Naive thymus-derived CD4-positive, alpha-beta T cell (primary cell): Measurements from ENCODE around the gene SGMS2. TPM values are rescaled to one million over a fixed set of nuclear protein-coding genes. Genes with fewer than 3 reads are reported as not detected.
A peak's percentile ranks its signal among the peaks of the same experiment; 100 is the strongest.

Experiments used
- ATAC-seq: fragments of 150-1000 bp; cut with Tn5 transposase; 2 replicates; pipeline ENCODE4 v1.10.0; 2021; ENCODE audit warnings: mild to moderate bottlenecking, moderate library complexity
- CTCF ChIA-PET: fragments of 350-600 bp; sonication (Branson Sonifier 250); formaldehyde crosslinking; loops from one replicate; lab custom pipeline; 2021; ENCODE audit warnings: antibody characterized with exemption; lab: Charles Lee
- POLR2A ChIA-PET: fragments of 350-600 bp; sonication (Branson Sonifier 250); formaldehyde crosslinking; loops from one replicate; lab custom pipeline; 2021; ENCODE audit warnings: antibody characterized with exemption, inconsistent platforms; lab: Charles Lee
- DNase-seq, 9 donors: peaks; one replicate each; pipeline versions ENCODE4 v3.0.0 to v3.0.0-alpha.2; 2020 to 2022; ENCODE audit warnings: mixed read lengths in 1 of 9
- H3K27ac ChIP-seq: one replicate; pipeline ENCODE4 v1.7.0; 2013; ENCODE audit warnings: mild to moderate bottlenecking, low read depth, low read length, moderate library complexity
- H3K27me3 ChIP-seq, 2 donors: one replicate each; pipeline ENCODE4 v1.7.0; 2013; ENCODE audit warnings: low read length in 2 of 2, mild to moderate bottlenecking in 2 of 2, moderate library complexity in 2 of 2; ENCODE audit not compliant: control insufficient read depth in 2 of 2, insufficient read depth in 2 of 2
- H3K36me3 ChIP-seq, 3 experiments: 1 replicate in 2 of 3; 2 replicates in 1 of 3; pipeline ENCODE4 v1.7.0; 2013; ENCODE audit warnings: low read length in 3 of 3, mild to moderate bottlenecking in 3 of 3, moderate library complexity in 1 of 3; ENCODE audit not compliant: insufficient read depth in 3 of 3, control insufficient read depth in 2 of 3
- H3K4me1 ChIP-seq, 2 donors: one replicate each; pipeline ENCODE4 v1.7.0; 2013; ENCODE audit warnings: low read length in 2 of 2, mild to moderate bottlenecking in 2 of 2, moderate library complexity in 1 of 2; ENCODE audit not compliant: control insufficient read depth in 2 of 2, insufficient read depth in 2 of 2
- H3K4me3 ChIP-seq: 2 replicates; pipeline ENCODE4 v1.7.0; 2013; ENCODE audit warnings: mild to moderate bottlenecking, low read length
- H3K9me3 ChIP-seq, 3 experiments: 1 replicate in 2 of 3; 2 replicates in 1 of 3; pipeline ENCODE4 v1.7.0; 2013; ENCODE audit warnings: low read length in 3 of 3; ENCODE audit not compliant: control insufficient read depth in 2 of 3
- H3K27ac Mint-ChIP-seq, 9 donors: one replicate each; pipeline ENCODE4 v1.8.0; 2020 to 2022; ENCODE audit warnings: mixed read lengths in 9 of 9, mild to moderate bottlenecking in 8 of 9, moderate library complexity in 5 of 9, inconsistent platforms in 2 of 9
- H3K27me3 Mint-ChIP-seq, 5 donors: one replicate each; pipeline ENCODE4 v1.8.0; 2021 to 2022; ENCODE audit warnings: mixed read lengths in 5 of 5, mild to moderate bottlenecking in 1 of 5
- H3K36me3 Mint-ChIP-seq, 5 donors: one replicate each; pipeline ENCODE4 v1.8.0; 2020 to 2022; ENCODE audit warnings: mixed read lengths in 5 of 5, mild to moderate bottlenecking in 3 of 5, inconsistent platforms in 1 of 5
- H3K4me1 Mint-ChIP-seq, 7 donors: one replicate each; pipeline ENCODE4 v1.8.0; 2020 to 2022; ENCODE audit warnings: mixed read lengths in 7 of 7, mild to moderate bottlenecking in 3 of 7, inconsistent platforms in 1 of 7
- H3K4me3 Mint-ChIP-seq, 10 donors: one replicate each; pipeline ENCODE4 v1.8.0; 2020 to 2022; ENCODE audit warnings: mild to moderate bottlenecking in 10 of 10, mixed read lengths in 10 of 10, moderate library complexity in 6 of 10, inconsistent platforms in 2 of 10
- H3K9me3 Mint-ChIP-seq, 11 donors: one replicate each; pipeline ENCODE4 v1.8.0; 2020 to 2022; ENCODE audit warnings: mixed read lengths in 11 of 11, mild to moderate bottlenecking in 4 of 11, inconsistent platforms in 1 of 11, moderate library complexity in 1 of 11
- intact Hi-C, 2 donors: fragments of 100-400 bp; cut with micrococcal nuclease; formaldehyde crosslinking; loops; one replicate each; pipeline ENCODE4 v1.15.1; 2023
- polyA plus RNA-seq, 2 donors: library from polyadenylated mRNA; unstranded; fragments of 300-500 nt; fragmentation: Illumina TruSeq; gene quantifications; one replicate each; pipeline ENCODE4 v1.2.3, GENCODE V29; 2021
- total RNA-seq, 6 experiments: library from RNA in 5 of 6; stranded (reverse) in 5 of 6; gene quantifications; 1 replicate in 5 of 6; 2 replicates in 1 of 6; pipeline ENCODE4 v1.2.3 and lab custom pipeline; 2021 to 2026

Gene SGMS2
- total and polyA plus RNA-seq, 7 experiments from 2014 or later = 0.24 to 3.5 (median 0.36) TPM; not detected in 4

GRCh38 chr4:107825072-107825824, 516 bp downstream of the SGMS2 start:
- H3K27me3 Mint-ChIP-seq = peaks cover 51 to 71% (median 61%) of the 10 kb centered on the region in 5 donors
- ChIA-PET POLR2A (no interaction called here), CTCF (no interaction called here)
- intact Hi-C loops = no loop called here
- ATAC-seq (peak; percentile 49), DNase-seq (peak in 1 of 9 donors; percentile 7)
- H3K27ac Mint-ChIP-seq = no peak overlapping the region
- H3K4me3 Mint-ChIP-seq = peak overlapping the region; percentile 31 to 85 (median 72)
- Histone ChIP-seq H3K4me1 (no peaks in the 10 kb centered on the region), H3K27ac (no peak overlapping the region), H3K4me3 (no peak overlapping the region), H3K9me3 (no peaks in the 10 kb centered on the region), H3K36me3 (no peaks in the 10 kb centered on the region), H3K27me3 (peaks cover 0 to 3% of the 10 kb centered on the region in 2 donors)
- H3K9me3 Mint-ChIP-seq = peaks cover 0 to 1% (median 0%) of the 10 kb centered on the region in 11 donors
- peaks cover 7 to 16% (median 10%) of the 10 kb centered on the region in 7 donors for H3K4me1 Mint-ChIP-seq
- H3K36me3 Mint-ChIP-seq = no peaks in the 10 kb centered on the region

- Histone ChIP-seq H3K9me3 (no peaks in the 10 kb centered on the region), H3K4me3 (no peak overlapping the region), H3K36me3 (no peaks in the 10 kb centered on the region), H3K27me3 (peaks cover 0 to 3% of the 10 kb centered on the region in 2 donors), H3K27ac (no peak overlapping the region), H3K4me1 (no peaks in the 10 kb centered on the region)
- POLR2A ChIA-PET = no interaction called here
- Mint-ChIP-seq H3K27ac (no peak overlapping the region), H3K27me3 (peaks cover 48 to 68% (median 62%) of the 10 kb centered on the region in 5 donors), H3K9me3 (peaks cover 0 to 2% (median 0%) of the 10 kb centered on the region in 11 donors), H3K4me3 (peak overlapping the region in 1 of 10 donors; percentile 2), H3K4me1 (peaks cover 7 to 16% (median 10%) of the 10 kb centered on the region in 7 donors), H3K36me3 (no peaks in the 10 kb centered on the region)
- intact Hi-C loops = no loop called here
- CTCF ChIA-PET = interaction anchor here (0.6 kb wide), 1 partner anchor 706 kb away, joined by 4 read pairs; no protein-coding TSS in a partner anchor
- ATAC-seq (no peak), DNase-seq (no peak)
Measured at GRCh38 chr4:107826421-107826980, 1.8 kb downstream of the SGMS2 start.

- CTCF ChIA-PET = no interaction called here
- no peak overlapping the region for H3K4me3 ChIP-seq
- peaks cover 0 to 3% of the 10 kb centered on the region in 2 donors for H3K27me3 ChIP-seq
- Mint-ChIP-seq H3K27me3 (peaks cover 42 to 54% (median 53%) of the 10 kb centered on the region in 5 donors), H3K9me3 (peaks cover 0 to 2% (median 0%) of the 10 kb centered on the region in 11 donors), H3K4me3 (no peak overlapping the region), H3K4me1 (peaks cover 7 to 15% (median 10%) of the 10 kb centered on the region in 7 donors), H3K27ac (no peak overlapping the region), H3K36me3 (no peaks in the 10 kb centered on the region)
- intact Hi-C loops = no loop called here
- no peaks in the 10 kb centered on the region for H3K4me1 ChIP-seq
- POLR2A ChIA-PET = no interaction called here
- no peak overlapping the region for H3K27ac ChIP-seq
- no peaks in the 10 kb centered on the region for H3K36me3 ChIP-seq
- no peaks in the 10 kb centered on the region for H3K9me3 ChIP-seq
- DNase-seq = no peak
- no peak for ATAC-seq
Measured at GRCh38 chr4:107828315-107829090, 3.8 kb downstream of the SGMS2 start.

GRCh38 chr4:107831140-107831539, 6.4 kb downstream of the SGMS2 start:
- CTCF ChIA-PET = no interaction called here
- Mint-ChIP-seq H3K4me3 (no peak overlapping the region), H3K4me1 (peaks cover 0 to 2% (median 0%) of the 10 kb centered on the region in 7 donors), H3K27me3 (peaks cover 20 to 38% (median 34%) of the 10 kb centered on the region in 5 donors), H3K36me3 (no peaks in the 10 kb centered on the region), H3K9me3 (peaks cover 0 to 2% (median 0%) of the 10 kb centered on the region in 11 donors), H3K27ac (no peak overlapping the region)
- POLR2A ChIA-PET = no interaction called here
- no peak overlapping the region for H3K27ac ChIP-seq
- ATAC-seq = no peak
- H3K4me3 ChIP-seq = no peak overlapping the region
- intact Hi-C loops = no loop called here
- H3K27me3 ChIP-seq = no peaks in the 10 kb centered on the region
- DNase-seq = no peak
- no peaks in the 10 kb centered on the region for H3K4me1 ChIP-seq
- no peaks in the 10 kb centered on the region for H3K36me3 ChIP-seq
- H3K9me3 ChIP-seq = no peaks in the 10 kb centered on the region

GRCh38 chr4:107832275-107832807, 7.6 kb downstream of the SGMS2 start:
- Histone ChIP-seq H3K27me3 (no peaks in the 10 kb centered on the region), H3K27ac (no peak overlapping the region), H3K9me3 (no peaks in the 10 kb centered on the region), H3K4me3 (no peak overlapping the region), H3K36me3 (no peaks in the 10 kb centered on the region), H3K4me1 (no peaks in the 10 kb centered on the region)
- CTCF ChIA-PET = no interaction called here
- Mint-ChIP-seq H3K4me3 (no peak overlapping the region), H3K9me3 (peaks cover 0 to 2% (median 0%) of the 10 kb centered on the region in 11 donors), H3K27ac (no peak overlapping the region), H3K4me1 (no peaks in the 10 kb centered on the region), H3K27me3 (peaks cover 11 to 26% (median 25%) of the 10 kb centered on the region in 5 donors), H3K36me3 (no peaks in the 10 kb centered on the region)
- intact Hi-C loops = no loop called here
- DNase-seq = no peak
- POLR2A ChIA-PET = no interaction called here
- no peak for ATAC-seq

- H3K27ac ChIP-seq = no peak overlapping the region
- H3K27ac Mint-ChIP-seq = no peak overlapping the region
- no peak overlapping the region for H3K4me3 ChIP-seq
- no peaks in the 10 kb centered on the region for H3K4me1 ChIP-seq
- H3K9me3 ChIP-seq = no peaks in the 10 kb centered on the region
- H3K4me1 Mint-ChIP-seq = no peaks in the 10 kb centered on the region
- no peaks in the 10 kb centered on the region for H3K36me3 Mint-ChIP-seq
- POLR2A ChIA-PET = no interaction called here
- intact Hi-C loops = no loop called here
- no peak for DNase-seq
- H3K27me3 Mint-ChIP-seq = peaks cover 5 to 13% (median 11%) of the 10 kb centered on the region in 5 donors
- H3K36me3 ChIP-seq = no peaks in the 10 kb centered on the region
- H3K4me3 Mint-ChIP-seq = no peak overlapping the region
- ATAC-seq = no peak
- no peaks in the 10 kb centered on the region for H3K27me3 ChIP-seq
- CTCF ChIA-PET = no interaction called here
- H3K9me3 Mint-ChIP-seq = peaks cover 0 to 2% (median 0%) of the 10 kb centered on the region in 11 donors
Measured at GRCh38 chr4:107834241-107834794, 9.6 kb downstream of the SGMS2 start.
